ENCODE data around the gene SYNPO2L.
A peak's percentile ranks its signal among the peaks of the same experiment; 100 is the strongest.

Gene SYNPO2L

DNA sequence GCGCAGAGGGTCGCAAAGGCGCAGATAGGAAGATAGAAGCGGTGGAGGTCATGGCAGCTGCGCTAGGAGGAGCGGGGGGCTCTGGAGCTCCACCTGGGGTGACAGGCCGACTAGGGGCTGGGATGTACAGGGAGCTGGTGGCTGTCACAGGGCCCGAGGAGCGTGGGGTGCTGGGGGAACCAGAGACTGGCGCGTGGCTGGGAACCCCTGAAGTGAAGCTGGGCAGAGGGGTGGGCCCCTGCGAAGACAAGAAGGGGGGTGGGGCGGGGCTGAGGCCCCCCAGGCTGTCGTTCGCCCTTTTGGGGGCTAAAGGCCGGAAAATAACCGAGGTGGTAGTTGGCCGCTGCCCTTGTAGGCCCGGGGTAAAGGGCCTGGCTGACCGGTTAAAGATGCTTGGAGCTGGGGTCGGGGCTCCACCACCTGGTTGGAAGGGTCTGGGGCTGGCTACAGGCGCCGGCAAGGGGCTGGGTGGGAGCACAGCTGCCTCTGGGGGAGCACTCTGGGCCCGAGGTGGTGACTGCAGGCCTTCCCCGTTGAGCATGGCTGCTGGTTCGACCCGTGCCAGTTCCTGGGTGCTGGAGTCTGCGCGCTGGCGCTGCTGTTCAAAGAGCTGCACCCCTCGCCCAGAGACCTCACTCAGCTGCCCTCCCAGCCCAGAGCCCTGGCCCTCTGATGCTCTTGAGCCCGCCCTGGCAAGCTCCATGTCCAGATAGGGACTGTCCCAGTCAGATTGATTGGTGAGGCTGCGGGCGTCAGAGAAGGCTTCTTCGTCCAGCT is 7.8 kb downstream of the SYNPO2L start:
- Histone ChIP-seq H3K27ac (ENCODE audit: low read depth, low read length) (peak overlapping the region; percentile 51; the same call in 1 of the 2 replicates), H3K4me3 (ENCODE audit: low read depth, low read length) (peak overlapping the region; percentile 75), H3K9me3 (ENCODE audit: control insufficient read depth, insufficient read depth, low read depth, low read length) (no peaks in the 10 kb centered on the region), H3K9ac (ENCODE audit: low read length) (peak overlapping the region; percentile 63), H3K36me3 (ENCODE audit: control insufficient read depth, insufficient read depth, low read length) (no peaks in the 10 kb centered on the region), H3K4me1 (ENCODE audit: control insufficient read depth, insufficient read depth, low read length) (peaks cover 28% of the 10 kb centered on the region), H3K27me3 (ENCODE audit: control insufficient read depth, insufficient read depth, low read length) (no peaks in the 10 kb centered on the region)

DNA sequence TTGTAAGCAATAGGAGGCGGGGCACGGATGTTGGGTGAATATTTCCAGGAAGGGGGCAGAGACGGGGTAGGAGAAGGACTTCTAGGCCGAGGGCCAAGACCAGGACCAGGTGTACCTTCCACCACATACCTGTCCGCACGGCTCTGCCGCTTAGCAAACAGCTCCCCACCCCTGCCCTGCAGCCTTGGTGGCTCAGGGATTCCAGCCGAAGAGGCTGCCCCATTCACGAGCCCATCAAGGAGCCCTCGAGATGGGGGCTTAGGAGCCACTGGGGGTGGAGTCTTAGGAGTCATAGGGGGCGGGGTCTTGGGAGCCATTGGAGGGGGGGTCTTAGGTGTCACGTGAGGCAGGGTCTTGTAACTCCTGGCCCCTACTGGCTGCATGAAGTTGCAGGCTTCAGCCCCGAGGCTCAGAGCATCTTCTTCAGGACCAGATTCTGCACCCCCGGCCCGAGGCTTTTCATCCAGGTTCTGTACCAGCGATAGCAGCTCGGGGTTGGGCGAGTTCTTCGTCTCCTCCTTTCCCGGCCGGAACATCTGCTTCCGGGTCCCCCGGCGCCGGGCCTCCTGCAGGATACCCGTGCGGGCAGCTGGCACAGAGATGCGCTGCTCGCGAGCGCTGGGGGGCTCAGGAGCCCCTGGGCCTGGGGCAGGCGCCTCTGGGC is 8.5 kb downstream of the SYNPO2L start:
- Histone ChIP-seq H3K4me3 (ENCODE audit: low read depth, low read length) (peak overlapping the region; percentile 75), H3K9ac (ENCODE audit: low read length) (peak overlapping the region; percentile 63), H3K9me3 (ENCODE audit: control insufficient read depth, insufficient read depth, low read depth, low read length) (no peaks in the 10 kb centered on the region)

DNA sequence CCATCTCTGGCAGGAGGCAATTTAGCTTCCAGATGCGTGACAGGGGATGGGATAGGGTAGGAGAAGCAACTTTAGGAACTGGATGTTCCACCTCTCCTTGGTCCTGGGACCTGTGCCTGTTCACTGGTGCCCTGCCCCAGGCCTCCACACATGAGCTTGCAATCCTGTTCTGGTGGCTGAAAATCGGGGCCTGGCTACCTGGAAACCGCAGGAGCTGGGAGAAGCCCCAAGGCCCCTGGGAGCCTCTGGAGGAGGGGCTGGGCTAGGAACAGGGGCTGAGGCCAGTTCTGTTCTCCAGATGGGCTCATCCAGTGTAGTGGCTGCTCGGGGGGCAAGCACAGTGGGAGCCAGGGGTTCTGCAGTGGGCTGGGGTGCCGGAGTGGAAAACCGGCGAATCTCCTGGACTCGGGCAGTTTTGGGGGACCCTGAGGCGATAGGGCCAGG is 9.2 kb downstream of the SYNPO2L start:
- Histone ChIP-seq H3K27ac (ENCODE audit: low read depth, low read length) (no peak overlapping the region), H3K4me3 (ENCODE audit: low read depth, low read length) (peak overlapping the region; percentile 75), H3K9me3 (ENCODE audit: control insufficient read depth, insufficient read depth, low read depth, low read length) (no peaks in the 10 kb centered on the region), H3K9ac (ENCODE audit: low read length) (no peak overlapping the region), H3K36me3 (ENCODE audit: control insufficient read depth, insufficient read depth, low read length) (no peaks in the 10 kb centered on the region), H3K4me1 (ENCODE audit: control insufficient read depth, insufficient read depth, low read length) (peaks cover 31% of the 10 kb centered on the region), H3K27me3 (ENCODE audit: control insufficient read depth, insufficient read depth, low read length) (no peaks in the 10 kb centered on the region)

More for the DNA sequence above, 8.5 kb downstream of the SYNPO2L start:
- Histone ChIP-seq H3K4me1 (ENCODE audit: control insufficient read depth, insufficient read depth, low read length) (peaks cover 28% of the 10 kb centered on the region), H3K27ac (ENCODE audit: low read depth, low read length) (peak overlapping the region; percentile 51; the same call in 1 of the 2 replicates), H3K27me3 (ENCODE audit: control insufficient read depth, insufficient read depth, low read length) (no peaks in the 10 kb centered on the region), H3K36me3 (ENCODE audit: control insufficient read depth, insufficient read depth, low read length) (no peaks in the 10 kb centered on the region)

DNA sequence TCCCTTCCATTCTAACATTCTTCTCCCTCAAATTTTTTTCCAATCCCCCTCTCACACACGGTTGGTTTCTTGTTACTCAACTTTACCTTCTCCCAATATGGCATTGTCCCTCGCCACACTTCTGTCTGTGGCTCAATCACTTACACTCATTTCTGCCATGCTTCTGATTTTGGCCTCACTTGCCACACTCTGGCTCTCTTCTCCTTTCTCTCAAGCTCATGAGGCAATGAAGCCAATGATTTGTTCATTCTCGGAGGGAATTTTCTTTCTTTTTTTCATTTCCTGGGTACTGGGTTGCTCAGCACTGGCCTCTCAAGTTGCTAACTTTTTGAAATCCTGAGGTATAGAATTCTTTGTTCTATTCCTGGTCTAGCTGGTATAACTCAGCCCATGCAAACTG is 10.6 kb downstream of the SYNPO2L start:
- Histone ChIP-seq H3K9me3 (ENCODE audit: control insufficient read depth, insufficient read depth, low read depth, low read length) (no peaks in the 10 kb centered on the region), H3K27me3 (ENCODE audit: control insufficient read depth, insufficient read depth, low read length) (no peaks in the 10 kb centered on the region), H3K4me3 (ENCODE audit: low read depth, low read length) (no peak overlapping the region), H3K9ac (ENCODE audit: low read length) (no peak overlapping the region), H3K4me1 (ENCODE audit: control insufficient read depth, insufficient read depth, low read length) (peaks cover 33% of the 10 kb centered on the region), H3K27ac (ENCODE audit: low read depth, low read length) (no peak overlapping the region), H3K36me3 (ENCODE audit: control insufficient read depth, insufficient read depth, low read length) (no peaks in the 10 kb centered on the region)

DNA sequence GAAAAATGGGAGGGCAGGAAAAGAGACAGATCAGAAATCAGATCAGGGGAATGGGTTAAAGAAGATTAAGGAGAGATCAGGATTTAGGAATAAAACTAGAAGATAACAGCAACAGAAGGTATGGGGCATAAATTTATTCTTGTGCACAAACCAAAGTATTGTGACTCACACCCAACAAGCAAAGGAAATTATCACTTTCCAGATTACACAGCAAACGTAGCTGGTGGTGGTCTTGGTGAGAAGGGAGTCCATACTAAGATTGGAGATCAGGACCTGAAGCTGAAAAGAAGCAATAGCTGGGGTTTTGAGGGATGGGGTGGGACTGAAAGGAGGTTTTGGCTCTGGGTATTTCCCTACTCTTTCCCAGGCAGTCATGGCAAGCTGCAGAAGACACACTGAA is 11.1 kb downstream of the SYNPO2L start:
- Histone ChIP-seq H3K4me3 (ENCODE audit: low read depth, low read length) (no peak overlapping the region), H3K4me1 (ENCODE audit: control insufficient read depth, insufficient read depth, low read length) (peaks cover 31% of the 10 kb centered on the region), H3K9ac (ENCODE audit: low read length) (no peak overlapping the region), H3K9me3 (ENCODE audit: control insufficient read depth, insufficient read depth, low read depth, low read length) (no peaks in the 10 kb centered on the region), H3K27me3 (ENCODE audit: control insufficient read depth, insufficient read depth, low read length) (no peaks in the 10 kb centered on the region), H3K27ac (ENCODE audit: low read depth, low read length) (no peak overlapping the region), H3K36me3 (ENCODE audit: control insufficient read depth, insufficient read depth, low read length) (no peaks in the 10 kb centered on the region)

DNA sequence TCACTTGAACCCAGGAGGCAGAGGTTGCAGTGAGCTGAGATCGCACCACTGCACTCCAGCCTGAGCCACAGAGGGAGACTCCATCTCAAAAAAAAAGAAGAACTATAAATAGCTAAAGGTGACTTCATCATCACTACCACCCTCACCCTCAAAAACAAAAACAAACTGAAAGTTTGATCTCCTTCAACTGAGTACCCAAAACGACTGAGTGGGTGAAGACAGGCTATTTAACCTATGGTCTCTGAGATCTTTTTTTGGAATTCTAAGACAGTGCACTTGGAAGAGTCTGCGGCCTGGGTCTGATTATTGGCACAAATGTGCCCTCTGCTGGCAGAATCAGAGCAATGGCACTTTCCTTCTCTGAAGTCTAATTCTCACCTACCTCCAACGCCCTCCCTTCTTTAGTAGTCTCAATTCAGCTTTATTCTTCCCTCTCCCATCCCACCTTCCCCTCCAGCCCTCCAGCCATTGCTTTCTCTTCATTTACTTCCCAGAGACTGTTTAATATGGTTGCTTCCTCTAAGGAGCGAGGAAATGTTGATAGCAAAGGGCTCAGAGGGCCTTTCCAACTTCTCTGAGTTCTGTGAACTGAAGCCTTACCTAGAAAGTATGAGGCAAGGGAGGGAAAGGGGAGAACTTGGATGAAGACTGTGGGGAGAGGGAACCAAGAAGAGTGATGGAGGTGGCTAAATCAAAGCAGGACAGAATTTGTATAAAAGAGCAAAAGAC is 11.7 kb downstream of the SYNPO2L start:
- no peaks in the 10 kb centered on the region for H3K27me3 ChIP-seq (ENCODE audit: control insufficient read depth, insufficient read depth, low read length)
- H3K9ac ChIP-seq (ENCODE audit: low read length) = no peak overlapping the region
- H3K36me3 ChIP-seq (ENCODE audit: control insufficient read depth, insufficient read depth, low read length) = no peaks in the 10 kb centered on the region
- H3K9me3 ChIP-seq (ENCODE audit: control insufficient read depth, insufficient read depth, low read depth, low read length) = no peaks in the 10 kb centered on the region
- H3K4me1 ChIP-seq (ENCODE audit: control insufficient read depth, insufficient read depth, low read length) = peaks cover 26% of the 10 kb centered on the region
- H3K27ac ChIP-seq (ENCODE audit: low read depth, low read length) = no peak overlapping the region
- H3K4me3 ChIP-seq (ENCODE audit: low read depth, low read length) = no peak overlapping the region

DNA sequence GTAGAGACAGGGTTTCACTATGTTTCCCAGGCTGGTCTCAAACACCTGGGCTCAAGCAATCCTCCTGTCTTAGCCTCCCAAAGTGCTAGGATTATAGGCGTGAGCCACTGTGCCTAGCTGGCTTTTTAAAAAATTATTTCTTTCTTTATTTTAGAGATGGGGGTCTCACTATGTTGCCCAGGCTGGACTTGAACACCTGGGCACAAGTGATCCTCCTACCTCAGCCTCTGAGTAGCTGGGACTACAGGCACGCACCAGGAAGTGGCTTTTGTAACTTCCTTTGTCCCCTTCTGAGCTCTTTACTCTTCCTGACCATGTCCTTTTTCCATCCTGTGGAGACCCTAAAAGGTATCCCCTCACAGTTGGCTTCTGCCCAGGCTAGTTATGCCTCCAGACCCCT is 12.5 kb downstream of the SYNPO2L start:
- peaks cover 19% of the 10 kb centered on the region for H3K4me1 ChIP-seq (ENCODE audit: control insufficient read depth, insufficient read depth, low read length)
- H3K27me3 ChIP-seq (ENCODE audit: control insufficient read depth, insufficient read depth, low read length) = no peaks in the 10 kb centered on the region
- H3K36me3 ChIP-seq (ENCODE audit: control insufficient read depth, insufficient read depth, low read length) = no peaks in the 10 kb centered on the region
- no peak overlapping the region for H3K4me3 ChIP-seq (ENCODE audit: low read depth, low read length)
- H3K27ac ChIP-seq (ENCODE audit: low read depth, low read length) = no peak overlapping the region
- H3K9ac ChIP-seq (ENCODE audit: low read length) = no peak overlapping the region
- no peaks in the 10 kb centered on the region for H3K9me3 ChIP-seq (ENCODE audit: control insufficient read depth, insufficient read depth, low read depth, low read length)

DNA sequence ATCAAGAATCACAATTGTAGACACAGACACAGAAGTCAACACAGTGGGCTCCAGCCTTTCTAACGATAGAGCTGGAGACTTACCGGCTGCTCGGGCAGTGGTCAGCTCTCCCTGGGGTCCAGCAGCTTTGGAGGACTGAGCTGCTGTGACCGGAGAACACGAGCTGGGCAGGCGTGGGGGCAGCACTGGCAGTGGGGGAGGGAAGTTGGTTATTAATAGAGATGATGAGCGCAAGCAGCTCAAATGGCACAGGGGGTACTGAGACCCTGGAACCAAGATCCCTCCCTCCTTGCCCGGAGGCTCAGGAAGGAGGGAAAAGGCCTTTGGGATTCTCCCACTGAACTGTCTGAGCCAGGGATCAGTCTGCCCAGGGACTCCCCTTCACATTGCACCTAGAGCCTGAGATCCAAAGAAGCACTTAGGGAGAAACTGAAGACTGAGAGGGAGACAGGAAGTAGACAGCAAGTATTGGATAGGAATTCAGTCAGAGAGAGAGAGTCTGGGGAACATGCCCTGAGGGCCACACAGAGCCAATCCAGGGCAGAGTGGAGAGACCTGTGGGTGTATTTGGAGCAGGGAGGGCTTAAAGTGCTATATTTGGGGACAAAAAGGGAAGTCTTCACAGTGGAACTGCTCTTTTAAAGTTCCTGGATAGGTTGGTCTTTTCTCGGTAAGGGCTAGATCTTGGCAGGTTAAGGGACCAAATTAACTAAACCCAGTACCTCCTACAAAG is 14.3 kb downstream of the SYNPO2L start, which contains the start of gene MYOZ1:
TSS of gene MYOZ1 (minus strand) at position 147 of the 733 bp plus-strand sequence. CDS start 1,457 bp downstream, outside the sequence.
- peaks cover 10% of the 10 kb centered on the region for H3K4me1 ChIP-seq (ENCODE audit: control insufficient read depth, insufficient read depth, low read length)
- no peaks in the 10 kb centered on the region for H3K36me3 ChIP-seq (ENCODE audit: control insufficient read depth, insufficient read depth, low read length)
- no peak within 1 kb of the TSS for H3K4me3 ChIP-seq (ENCODE audit: low read depth, low read length)
- H3K9me3 ChIP-seq (ENCODE audit: control insufficient read depth, insufficient read depth, low read depth, low read length) = no peaks in the 10 kb centered on the region
- H3K9ac ChIP-seq (ENCODE audit: low read length) = no peak within 1 kb of the TSS
- no peaks in the 10 kb centered on the region for H3K27me3 ChIP-seq (ENCODE audit: control insufficient read depth, insufficient read depth, low read length)
- no peak within 1 kb of the TSS for H3K27ac ChIP-seq (ENCODE audit: low read depth, low read length)

DNA sequence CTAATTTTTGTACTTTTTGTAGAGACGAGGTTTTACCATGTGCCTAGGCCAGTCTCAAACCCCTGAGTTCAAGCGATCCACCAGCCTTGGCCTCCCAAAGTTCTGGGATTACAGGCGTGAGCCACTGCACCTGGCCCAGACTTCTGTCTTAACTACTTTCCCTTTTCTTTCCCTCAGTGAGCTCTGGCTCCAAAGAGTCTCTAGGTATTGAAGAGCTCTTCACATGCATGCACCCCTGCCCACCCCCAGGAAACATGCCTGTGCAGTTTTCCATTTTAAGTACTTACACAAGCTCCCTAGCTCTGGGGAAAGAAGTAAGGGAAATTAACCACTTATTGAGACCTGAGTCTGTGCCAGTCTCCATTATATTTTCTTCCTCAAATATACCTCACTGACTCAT is 16.5 kb downstream of the SYNPO2L start:
- H3K4me3 ChIP-seq (ENCODE audit: low read depth, low read length) = no peak overlapping the region
- H3K4me1 ChIP-seq (ENCODE audit: control insufficient read depth, insufficient read depth, low read length) = peaks cover 5% of the 10 kb centered on the region; the same call in 1 of the 2 replicates
- no peak overlapping the region for H3K27ac ChIP-seq (ENCODE audit: low read depth, low read length)
- no peaks in the 10 kb centered on the region for H3K36me3 ChIP-seq (ENCODE audit: control insufficient read depth, insufficient read depth, low read length)
- no peak overlapping the region for H3K9ac ChIP-seq (ENCODE audit: low read length)
- no peaks in the 10 kb centered on the region for H3K9me3 ChIP-seq (ENCODE audit: control insufficient read depth, insufficient read depth, low read depth, low read length)
- no peaks in the 10 kb centered on the region for H3K27me3 ChIP-seq (ENCODE audit: control insufficient read depth, insufficient read depth, low read length)

DNA sequence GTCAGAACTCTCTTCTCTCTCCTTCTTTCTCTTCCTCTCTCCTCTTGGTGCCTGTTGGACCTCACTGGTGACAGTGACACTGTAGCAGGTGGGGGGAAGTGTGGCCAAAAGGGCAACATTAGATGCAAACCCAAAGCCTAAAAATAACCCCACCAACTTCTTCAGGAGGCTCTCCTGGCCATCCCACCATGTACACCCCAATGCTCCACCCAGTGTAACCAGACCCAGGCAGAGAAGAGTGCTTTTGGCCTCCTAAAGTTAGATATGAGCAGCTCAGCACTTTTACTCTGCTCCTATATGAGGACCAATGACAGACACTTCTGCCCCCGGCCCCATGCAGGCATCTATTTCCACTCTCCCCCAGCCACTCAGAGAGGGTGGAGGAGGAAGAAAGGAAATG is 20.0 kb downstream of the SYNPO2L start:
- Histone ChIP-seq H3K27ac (ENCODE audit: low read depth, low read length) (no peak overlapping the region), H3K4me1 (ENCODE audit: control insufficient read depth, insufficient read depth, low read length) (no peaks in the 10 kb centered on the region), H3K4me3 (ENCODE audit: low read depth, low read length) (no peak overlapping the region), H3K9me3 (ENCODE audit: control insufficient read depth, insufficient read depth, low read depth, low read length) (no peaks in the 10 kb centered on the region), H3K9ac (ENCODE audit: low read length) (no peak overlapping the region), H3K36me3 (ENCODE audit: control insufficient read depth, insufficient read depth, low read length) (no peaks in the 10 kb centered on the region), H3K27me3 (ENCODE audit: control insufficient read depth, insufficient read depth, low read length) (no peaks in the 10 kb centered on the region)
